HepG2 (cell line): ENCODE data around the gene CNOT10.

Experiments used
- CBX1 ChIP-seq: IDR thresholded peaks from one replicate; pipeline ENCODE4 v1.6.1; 2016; ENCODE audit warnings: antibody characterized with exemption, low read depth
- SMYD3 ChIP-seq: sonication (generic); formaldehyde crosslinking; IDR thresholded peaks from 2 replicates; pipeline ENCODE4 v1.8.1; 2023; ENCODE audit warnings: mild to moderate bottlenecking, missing genetic modification reagents
- ZSCAN29 ChIP-seq: sonication (generic); formaldehyde crosslinking; conservative IDR thresholded peaks from 2 replicates; pipeline ENCODE4 v1.4.0; 2020; ENCODE audit warnings: mild to moderate bottlenecking, missing genetic modification reagents
- TF ChIP-seq, protein P1 (sequence below): sonication (generic); formaldehyde crosslinking; IDR thresholded peaks from 2 replicates; pipeline ENCODE4 v1.5.0; 2020; ENCODE audit warnings: mild to moderate bottlenecking, missing genetic modification reagents, moderate library complexity
- TF ChIP-seq, protein P2 (sequence below): IDR thresholded peaks from 2 replicates; pipeline ENCODE4 v1.6.1; 2012; ENCODE audit warnings: low read depth, low read length, improper control_type of control experiment

GRCh38 chr3:32743934-32744333 is 58.9 kb downstream of the CNOT10 start:
- TF ChIP-seq, protein P1, sequence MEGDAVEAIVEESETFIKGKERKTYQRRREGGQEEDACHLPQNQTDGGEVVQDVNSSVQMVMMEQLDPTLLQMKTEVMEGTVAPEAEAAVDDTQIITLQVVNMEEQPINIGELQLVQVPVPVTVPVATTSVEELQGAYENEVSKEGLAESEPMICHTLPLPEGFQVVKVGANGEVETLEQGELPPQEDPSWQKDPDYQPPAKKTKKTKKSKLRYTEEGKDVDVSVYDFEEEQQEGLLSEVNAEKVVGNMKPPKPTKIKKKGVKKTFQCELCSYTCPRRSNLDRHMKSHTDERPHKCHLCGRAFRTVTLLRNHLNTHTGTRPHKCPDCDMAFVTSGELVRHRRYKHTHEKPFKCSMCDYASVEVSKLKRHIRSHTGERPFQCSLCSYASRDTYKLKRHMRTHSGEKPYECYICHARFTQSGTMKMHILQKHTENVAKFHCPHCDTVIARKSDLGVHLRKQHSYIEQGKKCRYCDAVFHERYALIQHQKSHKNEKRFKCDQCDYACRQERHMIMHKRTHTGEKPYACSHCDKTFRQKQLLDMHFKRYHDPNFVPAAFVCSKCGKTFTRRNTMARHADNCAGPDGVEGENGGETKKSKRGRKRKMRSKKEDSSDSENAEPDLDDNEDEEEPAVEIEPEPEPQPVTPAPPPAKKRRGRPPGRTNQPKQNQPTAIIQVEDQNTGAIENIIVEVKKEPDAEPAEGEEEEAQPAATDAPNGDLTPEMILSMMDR (CRISPR knock-in tag), result no peak
- TF ChIP-seq CBX1, result no peak
- TF ChIP-seq ZSCAN29 (CRISPR knock-in tag), result no peak
- TF ChIP-seq SMYD3 (CRISPR knock-in tag), result no peak
- TF ChIP-seq, protein P2, sequence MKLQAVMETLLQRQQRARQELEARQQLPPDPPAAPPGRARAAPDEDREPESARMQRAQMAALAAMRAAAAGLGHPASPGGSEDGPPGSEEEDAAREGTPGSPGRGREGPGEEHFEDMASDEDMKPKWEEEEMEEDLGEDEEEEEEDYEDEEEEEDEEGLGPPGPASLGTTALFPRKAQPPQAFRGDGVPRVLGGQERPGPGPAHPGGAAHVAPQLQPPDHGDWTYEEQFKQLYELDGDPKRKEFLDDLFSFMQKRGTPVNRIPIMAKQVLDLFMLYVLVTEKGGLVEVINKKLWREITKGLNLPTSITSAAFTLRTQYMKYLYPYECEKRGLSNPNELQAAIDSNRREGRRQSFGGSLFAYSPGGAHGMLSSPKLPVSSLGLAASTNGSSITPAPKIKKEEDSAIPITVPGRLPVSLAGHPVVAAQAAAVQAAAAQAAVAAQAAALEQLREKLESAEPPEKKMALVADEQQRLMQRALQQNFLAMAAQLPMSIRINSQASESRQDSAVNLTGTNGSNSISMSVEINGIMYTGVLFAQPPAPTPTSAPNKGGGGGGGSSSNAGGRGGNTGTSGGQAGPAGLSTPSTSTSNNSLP, result no peak
